Testis (tissue), 3 donors: ENCODE data around the gene KCNH6. TPM values are rescaled to one million over a fixed set of nuclear protein-coding genes. Genes with fewer than 3 reads are reported as not detected.

Experiments
- DNase-seq: peaks from one replicate; pipeline ENCODE4 v3.0.0-alpha.2; 2019
- H3K27ac ChIP-seq, 2 donors: fragments of 200-600 bp; sonication (generic); one replicate each; pipeline ENCODE4 v1.5.1; 2019
- H3K27me3 ChIP-seq: fragments of 200-600 bp; sonication (generic); one replicate; pipeline ENCODE4 v1.5.1; 2019
- H3K36me3 ChIP-seq: fragments of 200-600 bp; sonication (generic); one replicate; pipeline ENCODE4 v1.5.1; 2017; ENCODE audit warnings: low read depth; ENCODE audit errors: missing control alignments
- H3K4me1 ChIP-seq: fragments of 200-600 bp; sonication (generic); one replicate; pipeline ENCODE4 v1.5.1; 2019
- H3K4me3 ChIP-seq, 2 donors: fragments of 200-600 bp; sonication (generic); one replicate each; pipeline ENCODE4 v1.5.1; 2017 to 2019
- H3K9me3 ChIP-seq: fragments of 200-600 bp; sonication (generic); one replicate; pipeline ENCODE4 v1.5.1; 2017
- CTCF ChIP-seq, 3 experiments: fragments of 450-650 bp in 2 of 3; fragments of 200-600 bp in 1 of 3; sonication (generic) in 1 of 3; IDR thresholded peaks; one replicate each; pipeline ENCODE4 v1.5.1; 2016 to 2019; ENCODE audit warnings: antibody characterized with exemption in 3 of 3, mild to moderate bottlenecking in 2 of 3, moderate library complexity in 1 of 3
- POLR2A ChIP-seq: fragments of 450-650 bp; IDR thresholded peaks from one replicate; pipeline ENCODE4 v1.6.1; 2017; ENCODE audit warnings: antibody characterized with exemption, mild to moderate bottlenecking, moderate library complexity
- WGBS, 2 donors: methylation state at CpG; one replicate each; pipeline ENCODE4 v1.1.5; 2018; 5-methylcytosine and 5-hydroxymethylcytosine counted together
- intact Hi-C: fragments of 100-400 bp; cut with DNase I; formaldehyde crosslinking; loops from one replicate; pipeline ENCODE4 v1.15.1; 2023; ENCODE audit warnings: low total_unique reads
- polyA plus RNA-seq: library from polyadenylated mRNA; stranded (reverse); fragments of 350-450 nt; fragmentation: Illumina TruSeq; extraction: RNeasy Lipid Tissue Mini Kit (QIAGEN cat#74804); gene quantifications from one replicate; pipeline ENCODE4 v1.2.3, GENCODE V29; 2014; ENCODE audit warnings: low read depth, low replicate concordance; ENCODE audit not compliant: insufficient read depth
- total RNA-seq, 2 donors: library from RNA; depleted of rRNA; stranded (reverse); fragments of >200 nt; gene quantifications; one replicate each; pipeline ENCODE4 v1.2.3, GENCODE V29; 2016

The KCNH6 gene
- total and polyA plus RNA-seq, 3 donors from 2014 or later, result 0.79 to 1.7 (median 0.99) TPM

- no peak for DNase-seq
- H3K9me3 ChIP-seq, result no peaks in the 10 kb centered on the region
- H3K36me3 ChIP-seq, result no peaks in the 10 kb centered on the region
- H3K4me1 ChIP-seq, result peaks cover 25% of the 10 kb centered on the region
- H3K27me3 ChIP-seq, result no peaks in the 10 kb centered on the region
- intact Hi-C loops, result loop anchor here (10.0 kb wide), 1 partner anchor 55 kb away; no protein-coding TSS in a partner anchor
- TF ChIP-seq CTCF (IDR thresholded peaks at IDR 0.05), result no peak
- TF ChIP-seq POLR2A, result no peak
- WGBS, 2 donors, result 87 to 100% methylated on average over 1 to 17 of the region's 17 CpGs
- no peak overlapping the region for H3K27ac ChIP-seq
- no peak overlapping the region for H3K4me3 ChIP-seq
These were observed 43.5 kb upstream of the KCNH6 start for GRCh38 chr17:63479495-63480184.

- TF ChIP-seq POLR2A (no peak), CTCF (IDR thresholded peaks at IDR 0.05) (no peak)
- Histone ChIP-seq H3K27ac (no peak overlapping the region), H3K4me3 (no peak overlapping the region), H3K27me3 (no peaks in the 10 kb centered on the region), H3K4me1 (peaks cover 18% of the 10 kb centered on the region), H3K9me3 (no peaks in the 10 kb centered on the region), H3K36me3 (no peaks in the 10 kb centered on the region)
- WGBS, 2 donors, result 89 to 92% methylated on average over 9 to 21 of the region's 21 CpGs
- intact Hi-C loops, result no loop called here
- DNase-seq, result no peak
These were observed 42.9 kb upstream of the KCNH6 start for GRCh38 chr17:63480192-63480784.

GRCh38 chr17:63480826-63481487 is 42.2 kb upstream of the KCNH6 start:
- Histone ChIP-seq H3K4me1 (peaks cover 13% of the 10 kb centered on the region), H3K36me3 (no peaks in the 10 kb centered on the region), H3K9me3 (no peaks in the 10 kb centered on the region), H3K4me3 (no peak overlapping the region), H3K27me3 (no peaks in the 10 kb centered on the region), H3K27ac (no peak overlapping the region)
- DNase-seq, result no peak
- intact Hi-C loops, result no loop called here
- 81 to 82% methylated on average over 6 to 11 of the region's 11 CpGs for WGBS, 2 donors
- TF ChIP-seq POLR2A (no peak), CTCF (IDR thresholded peaks at IDR 0.05) (no peak)

GRCh38 chr17:63481488-63481870 is 41.7 kb upstream of the KCNH6 start:
- no peaks in the 10 kb centered on the region for H3K27me3 ChIP-seq
- DNase-seq, result no peak
- 91 to 97% methylated on average over 5 to 16 of the region's 16 CpGs for WGBS, 2 donors
- H3K4me3 ChIP-seq, result no peak overlapping the region
- peaks cover 8% of the 10 kb centered on the region for H3K4me1 ChIP-seq
- no peaks in the 10 kb centered on the region for H3K9me3 ChIP-seq
- no peak overlapping the region for H3K27ac ChIP-seq
- no peaks in the 10 kb centered on the region for H3K36me3 ChIP-seq
- TF ChIP-seq CTCF (IDR thresholded peaks at IDR 0.05) (no peak), POLR2A (no peak)
- intact Hi-C loops, result no loop called here
